HG02798 (cell line): ENCODE data around the gene ABHD17A.

Source experiments
- ATAC-seq: cut with Tn5 transposase; IDR thresholded peaks from one replicate; pipeline ENCODE4 v1.9.1; 2021; ENCODE audit warnings: mild to moderate bottlenecking; ENCODE audit not compliant: unreplicated experiment, poor library complexity

The ABHD17A gene

GRCh38 chr19:1865172-1866010 is 19.9 kb downstream of the ABHD17A start:
- no peak for ATAC-seq

GRCh38 chr19:1864480-1865171 is 20.7 kb downstream of the ABHD17A start:
- ATAC-seq, result peak; percentile 30

GRCh38 chr19:1863638-1864479 is 21.4 kb downstream of the ABHD17A start:
- ATAC-seq, result peak; percentile 71

GRCh38 chr19:1863328-1863637 is 22.0 kb downstream of the ABHD17A start, which contains the start of gene KLF16:
KLF16 (minus strand) TSS chr19:1863579; CDS start chr19:1863497, 82 bp downstream.
- peak; percentile 0 for ATAC-seq

GRCh38 chr19:1862424-1863327 is 22.6 kb downstream of the ABHD17A start:
- peak; percentile 0 for ATAC-seq

DNA sequence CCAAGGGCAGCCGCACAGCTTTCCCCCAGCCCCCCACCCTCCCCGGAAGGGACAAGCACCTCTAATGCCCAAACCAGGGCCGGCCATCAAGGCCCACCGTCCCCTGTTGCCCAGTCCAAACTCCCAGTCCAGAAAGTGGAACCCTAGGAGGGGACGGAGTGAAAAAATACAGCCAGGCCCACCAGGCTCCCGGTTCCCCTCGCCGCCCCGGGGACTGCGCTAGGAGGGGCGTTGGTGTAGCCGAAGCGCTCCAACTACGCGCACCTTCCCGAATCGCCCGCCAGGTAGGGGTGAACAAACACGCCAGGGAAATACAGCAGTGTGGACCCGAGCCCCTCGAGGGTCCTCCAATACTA is 23.2 kb downstream of the ABHD17A start:
- no peak for ATAC-seq

GRCh38 chr19:1861599-1862031 is 23.7 kb downstream of the ABHD17A start:
- ATAC-seq, result no peak

- ATAC-seq, result no peak
Observed at GRCh38 chr19:1860821-1861598, 24.3 kb downstream of the ABHD17A start.

- no peak for ATAC-seq
Observed at GRCh38 chr19:1860042-1860775, 25.1 kb downstream of the ABHD17A start.

DNA sequence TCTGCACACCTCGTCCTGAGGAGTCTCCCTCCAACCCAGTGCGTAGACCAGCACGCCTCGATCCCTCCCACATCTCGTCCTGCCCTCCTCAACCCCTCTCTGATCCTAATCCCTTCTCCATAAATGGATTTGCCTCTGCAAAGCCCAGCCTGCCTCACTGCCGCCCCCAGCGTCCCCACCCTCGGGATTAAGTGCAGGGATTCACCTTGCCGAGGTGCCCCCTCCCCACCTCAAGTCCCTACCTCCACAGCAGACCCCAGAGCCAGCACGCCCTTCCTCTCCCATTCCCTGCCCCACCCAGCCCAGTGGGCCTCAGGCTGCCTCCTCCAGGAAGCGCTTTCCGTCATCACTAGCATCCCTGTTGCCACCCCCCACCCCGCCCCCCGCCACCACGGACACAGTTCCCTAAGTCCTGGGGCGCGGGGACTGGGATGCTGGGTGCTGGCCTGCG is 25.9 kb downstream of the ABHD17A start:
- ATAC-seq, result no peak

GRCh38 chr19:1858412-1859081 is 26.7 kb downstream of the ABHD17A start:
- no peak for ATAC-seq

GRCh38 chr19:1857648-1858326 is 27.5 kb downstream of the ABHD17A start:
- no peak for ATAC-seq

- ATAC-seq, result peak; percentile 25
Observed at GRCh38 chr19:1856698-1857603, 28.3 kb downstream of the ABHD17A start.

- no peak for ATAC-seq
Observed at GRCh38 chr19:1856345-1856697, 29.0 kb downstream of the ABHD17A start.

GRCh38 chr19:1855828-1856255 is 29.5 kb downstream of the ABHD17A start:
- no peak for ATAC-seq
